Measurements from ENCODE around the gene IL11RA.
A peak's percentile ranks its signal among the peaks of the same experiment; 100 is the strongest.
"Not testable (repeated sequence)": the region's sequence is repeated elsewhere in the genome, so short reads cannot be mapped to it uniquely, and the experiment has no call there.

Gene IL11RA

GRCh38 chr9:34629491-34629808, 22.5 kb upstream of the IL11RA start:
- DNase-seq (ENCODE audit: low read depth in 2 of 2), result no peak

GRCh38 chr9:34630402-34631154, 21.4 kb upstream of the IL11RA start:
- no peak for DNase-seq (ENCODE audit: low read depth in 2 of 2)

GRCh38 chr9:34633166-34633565, 18.8 kb upstream of the IL11RA start:
- no peak for DNase-seq (ENCODE audit: low read depth in 2 of 2)

- DNase-seq (ENCODE audit: low read depth in 2 of 2), result peak; percentile 55 to 60
These were observed 18.0 kb upstream of the IL11RA start for GRCh38 chr9:34633851-34634550.

GRCh38 chr9:34634551-34635248, 17.3 kb upstream of the IL11RA start:
- DNase-seq (ENCODE audit: low read depth in 2 of 2), result no peak

- no peak for DNase-seq (ENCODE audit: low read depth in 2 of 2)
These were observed 16.4 kb upstream of the IL11RA start for GRCh38 chr9:34635556-34635955.

GRCh38 chr9:34636791-34637355, 15.1 kb upstream of the IL11RA start:
- DNase-seq (ENCODE audit: low read depth in 2 of 2), result no peak

GRCh38 chr9:34637356-34638137, 14.4 kb upstream of the IL11RA start, which contains the start of gene SIGMAR1:
Gene SIGMAR1, minus strand, starts transcription at chr9:34637787. Its CDS starts 90 bp downstream, at chr9:34637697.
- peak; percentile 81 to 86 for DNase-seq (ENCODE audit: low read depth in 2 of 2)

GRCh38 chr9:34638138-34638445, 13.9 kb upstream of the IL11RA start:
- DNase-seq (ENCODE audit: low read depth in 2 of 2), result no peak

GRCh38 chr9:34639322-34639721, 12.7 kb upstream of the IL11RA start:
- not testable (repeated sequence) for DNase-seq (ENCODE audit: low read depth in 2 of 2)

GRCh38 chr9:34642679-34643078, 9.3 kb upstream of the IL11RA start:
- no peak for DNase-seq (ENCODE audit: low read depth in 2 of 2)

- DNase-seq (ENCODE audit: low read depth in 2 of 2), result no peak
These were observed 7.1 kb upstream of the IL11RA start for GRCh38 chr9:34644766-34645314.

GRCh38 chr9:34646211-34647083, 5.5 kb upstream of the IL11RA start, which contains the start of gene GALT:
Gene GALT, plus strand, starts transcription at chr9:34646675. Its CDS starts 30 bp downstream, at chr9:34646705.
- DNase-seq (ENCODE audit: low read depth in 2 of 2), result peak; percentile 91 to 94

GRCh38 chr9:34647084-34647403, 4.9 kb upstream of the IL11RA start:
- DNase-seq (ENCODE audit: low read depth in 2 of 2), result no peak

- no peak for DNase-seq (ENCODE audit: low read depth in 2 of 2)
These were observed 4.3 kb upstream of the IL11RA start for GRCh38 chr9:34647651-34648050.

- no peak for DNase-seq (ENCODE audit: low read depth in 2 of 2)
These were observed 3.3 kb upstream of the IL11RA start for GRCh38 chr9:34648673-34649072.

- no peak for DNase-seq (ENCODE audit: low read depth in 2 of 2)
These were observed 1.2 kb upstream of the IL11RA start for GRCh38 chr9:34650816-34651215.

- no peak for DNase-seq (ENCODE audit: low read depth in 2 of 2)
These were observed 664 bp upstream of the IL11RA start for GRCh38 chr9:34651321-34651720.

GRCh38 chr9:34652602-34653000, 616 bp downstream of the IL11RA start:
- DNase-seq (ENCODE audit: low read depth in 2 of 2), result no peak

Measured in stimulated activated CD8-positive, alpha-beta memory T cell treated with anti-CD3 and anti-CD28 coated beads, Interleukin-2, amount 100 ng/mL, for 1 hour (primary cell).